ENCODE measurements around the gene TSPAN31.

- TF ChIP-seq CTCF (IDR thresholded peaks at IDR 0.05) (no peak), POLR2A (IDR thresholded peaks at IDR 0.05) (no peak), POLR2AphosphoS5 (IDR thresholded peaks at IDR 0.05) (no peak), EP300 (IDR thresholded peaks at IDR 0.05) (no peak)
Observed at GRCh38 chr12:57745485-57745881, 644 bp downstream of the TSPAN31 start.

Measured in gastroesophageal sphincter (tissue), 3 donors.